H1 (cell line): ENCODE results near the gene ZAR1. TPM values are rescaled to one million over a fixed set of nuclear protein-coding genes. Genes with fewer than 3 reads are reported as not detected.

ENCODE experiments used
- CTCF ChIA-PET: fragments of 300-600 bp; sonication (Branson Sonifier 250); formaldehyde crosslinking; loops from one replicate; lab custom pipeline; 2021; ENCODE audit not compliant: partially characterized antibody; lab: Charles Lee
- POLR2A ChIA-PET: fragments of 300-600 bp; sonication (Branson Sonifier 250); formaldehyde crosslinking; loops from one replicate; lab custom pipeline; 2021; ENCODE audit warnings: inconsistent platforms; ENCODE audit not compliant: partially characterized antibody; lab: Charles Lee
- DNase-seq, 2 experiments: peaks; one replicate each; pipeline versions ENCODE4 v3.0.0 to v3.0.0-alpha.2; 2010 to 2022; ENCODE audit warnings: low spot score in 2 of 2, low read depth in 1 of 2, mixed read lengths in 1 of 2
- FAIRE-seq: peaks from 2 replicates; lab custom pipeline; 2011; peaks lifted over from hg19 to GRCh38; lab: Jason Lieb, UNC
- H2AFZ ChIP-seq: 2 replicates; pipeline ENCODE4 v1.8.1; 2012; ENCODE audit warnings: low read length, inconsistent platforms
- H2AK5ac ChIP-seq: 2 replicates; pipeline ENCODE4 v1.6.1; 2013; ENCODE audit warnings: low read depth, low read length
- H2BK120ac ChIP-seq: replicated peaks from 2 replicates; pipeline ENCODE3; 2013; ENCODE audit warnings: low read depth, low read length, inconsistent platforms
- H2BK12ac ChIP-seq: 2 replicates; pipeline ENCODE4 v1.6.1; 2013; ENCODE audit warnings: low read depth, low read length
- H2BK15ac ChIP-seq: 2 replicates; pipeline ENCODE4 v1.6.1; 2013; ENCODE audit warnings: low read length
- H2BK20ac ChIP-seq: 2 replicates; pipeline ENCODE4 v1.6.1; 2013; ENCODE audit warnings: low read length
- H2BK5ac ChIP-seq: 2 replicates; pipeline ENCODE4 v1.6.1; 2013; ENCODE audit warnings: low read depth, low read length
- H3K14ac ChIP-seq: 2 replicates; pipeline ENCODE4 v1.6.1; 2013; ENCODE audit warnings: inconsistent platforms; ENCODE audit not compliant: insufficient read length
- H3K18ac ChIP-seq: 2 replicates; pipeline ENCODE4 v1.6.1; 2013; ENCODE audit warnings: low read length; ENCODE audit errors: extremely low read depth
- H3K23ac ChIP-seq: 2 replicates; pipeline ENCODE4 v1.6.1; 2013; ENCODE audit warnings: inconsistent platforms; ENCODE audit not compliant: insufficient read length
- H3K23me2 ChIP-seq: 2 replicates; pipeline ENCODE4 v1.6.1; 2013; ENCODE audit warnings: low read depth, low read length
- H3K27ac ChIP-seq: 2 replicates; pipeline ENCODE4 v1.6.1; 2011; ENCODE audit warnings: low read depth, low read length, inconsistent platforms
- H3K27me3 ChIP-seq, 4 experiments: replicated peaks in 1 of 4; 1 replicate in 1 of 4; 2 replicates in 3 of 4; pipeline versions ENCODE4 v1.6.1 to v1.8.1; 2011 to 2013; ENCODE audit warnings: low read length in 3 of 4, mild to moderate bottlenecking in 3 of 4, inconsistent platforms in 2 of 4, mixed read lengths in 2 of 4, moderate library complexity in 1 of 4; ENCODE audit not compliant: control insufficient read depth in 3 of 4, insufficient read depth in 3 of 4; ENCODE audit errors: extremely low read depth in 1 of 4
- H3K36me3 ChIP-seq, 4 experiments: 2 replicates each; pipeline versions ENCODE4 v1.6.1 to v1.8.1; 2011 to 2013; ENCODE audit warnings: mild to moderate bottlenecking in 4 of 4, low read length in 3 of 4, moderate library complexity in 2 of 4, control low read depth in 1 of 4, inconsistent platforms in 1 of 4; ENCODE audit not compliant: insufficient read depth in 4 of 4, control insufficient read depth in 2 of 4
- H3K4ac ChIP-seq: replicated peaks from 2 replicates; pipeline ENCODE3; 2013; ENCODE audit warnings: low read length, low read depth, mixed read lengths, inconsistent platforms; ENCODE audit not compliant: insufficient read length
- H3K4me1 ChIP-seq, 4 experiments: replicated peaks in 1 of 4; 1 replicate in 1 of 4; 2 replicates in 3 of 4; pipeline versions ENCODE4 v1.6.1 to v1.8.1; 2011 to 2013; ENCODE audit warnings: low read length in 3 of 4, inconsistent platforms in 2 of 4, mixed read lengths in 1 of 4; ENCODE audit not compliant: insufficient read depth in 4 of 4, control insufficient read depth in 3 of 4
- H3K4me2 ChIP-seq, 2 experiments: 2 replicates each; pipeline versions ENCODE4 v1.6.1 to v1.8.1; 2011 to 2013; ENCODE audit warnings: low read depth in 2 of 2, low read length in 2 of 2, control low read depth in 1 of 2, inconsistent platforms in 1 of 2, mild to moderate bottlenecking in 1 of 2; ENCODE audit not compliant: insufficient read depth in 1 of 2
- H3K4me3 ChIP-seq, 4 experiments: fragments of 200-600, 300-600 bp in 1 of 4; sonication (generic), shearing (Covaris generic), sonication (Bioruptor Twin) in 1 of 4; 2 replicates each; pipeline versions ENCODE4 v1.5.1 to v1.8.1; 2011 to 2016; ENCODE audit warnings: low read length in 4 of 4, low read depth in 3 of 4, control low read depth in 2 of 4, inconsistent platforms in 2 of 4, mild to moderate bottlenecking in 2 of 4, mixed read lengths in 1 of 4, moderate library complexity in 1 of 4; ENCODE audit not compliant: insufficient read depth in 2 of 4; ENCODE audit errors: extremely low read depth in 1 of 4
- H3K56ac ChIP-seq: replicated peaks from 2 replicates; pipeline ENCODE3; 2013; ENCODE audit warnings: low read depth, mild to moderate bottlenecking, mixed read lengths, low read length, inconsistent platforms; ENCODE audit not compliant: insufficient read length
- H3K79me1 ChIP-seq: 2 replicates; pipeline ENCODE4 v1.6.1; 2013; ENCODE audit warnings: low read depth, low read length, control low read depth
- H3K79me2 ChIP-seq, 2 experiments: 2 replicates each; pipeline versions ENCODE4 v1.6.1 to v1.8.1; 2012 to 2013; ENCODE audit warnings: low read length in 2 of 2, mild to moderate bottlenecking in 2 of 2, inconsistent platforms in 1 of 2; ENCODE audit not compliant: insufficient read depth in 2 of 2, control insufficient read depth in 1 of 2
- H3K9ac ChIP-seq, 4 experiments: replicated peaks in 1 of 4; 1 replicate in 1 of 4; 2 replicates in 3 of 4; pipeline versions ENCODE4 v1.6.1 to v1.8.1; 2011 to 2013; ENCODE audit warnings: low read depth in 3 of 4, low read length in 3 of 4, control low read depth in 2 of 4, mild to moderate bottlenecking in 2 of 4, moderate library complexity in 2 of 4, inconsistent platforms in 1 of 4; ENCODE audit errors: extremely low read depth in 1 of 4
- H3K9me3 ChIP-seq, 2 experiments: 2 replicates each; pipeline versions ENCODE4 v1.6.1 to v1.8.1; 2012 to 2013; ENCODE audit warnings: mild to moderate bottlenecking in 2 of 2, moderate library complexity in 2 of 2, control low read depth in 1 of 2, inconsistent platforms in 1 of 2, low read depth in 1 of 2, low read length in 1 of 2, mixed read lengths in 1 of 2; ENCODE audit not compliant: insufficient read depth in 2 of 2
- H4K20me1 ChIP-seq, 2 experiments: replicated peaks in 1 of 2; 2 replicates each; pipeline versions ENCODE3 to v1.8.1; 2011 to 2013; ENCODE audit warnings: inconsistent platforms in 2 of 2, low read length in 2 of 2, mild to moderate bottlenecking in 1 of 2; ENCODE audit not compliant: insufficient read depth in 2 of 2, control insufficient read depth in 1 of 2
- H4K5ac ChIP-seq: 2 replicates; pipeline ENCODE4 v1.6.1; 2013; ENCODE audit warnings: low read length, low read depth, mixed read lengths, inconsistent platforms; ENCODE audit not compliant: insufficient read length
- H4K8ac ChIP-seq: 2 replicates; pipeline ENCODE4 v1.8.0; 2013; ENCODE audit warnings: mild to moderate bottlenecking, moderate library complexity, low read length, inconsistent platforms; ENCODE audit not compliant: insufficient read depth; ENCODE audit errors: extremely low read depth
- H4K91ac ChIP-seq: replicated peaks from 2 replicates; pipeline ENCODE3; 2013; ENCODE audit warnings: low read length, mixed read lengths, inconsistent platforms; ENCODE audit not compliant: insufficient read length
- ATF3 ChIP-seq: IDR thresholded peaks from 2 replicates; pipeline ENCODE4 v1.6.1; 2011; ENCODE audit warnings: low read depth, mild to moderate bottlenecking, low read length; ENCODE audit not compliant: insufficient read depth
- BCL11A ChIP-seq, 2 experiments: IDR thresholded peaks; one replicate each; pipeline ENCODE4 v1.6.1; 2011; ENCODE audit warnings: low read depth in 2 of 2, low read length in 2 of 2, mild to moderate bottlenecking in 2 of 2
- CEBPB ChIP-seq: IDR thresholded peaks from 2 replicates; pipeline ENCODE4 v1.6.1; 2012; ENCODE audit warnings: low read depth, low read length
- EGR1 ChIP-seq: IDR thresholded peaks from 2 replicates; pipeline ENCODE4 v1.6.1; 2011; ENCODE audit warnings: low read depth, low read length, borderline replicate concordance
- EZH2 ChIP-seq: fragments of 200-600 bp; sonication (generic); IDR thresholded peaks from 2 replicates; pipeline ENCODE4 v1.7.1; 2012; ENCODE audit warnings: low read depth, mild to moderate bottlenecking, moderate library complexity, low read length, inconsistent platforms; ENCODE audit not compliant: severe bottlenecking
- GTF2F1 ChIP-seq: IDR thresholded peaks from 2 replicates; pipeline ENCODE4 v1.6.1; 2012; ENCODE audit warnings: low read depth, low read length, improper control_type of control experiment, borderline replicate concordance
- HDAC2 ChIP-seq, 2 experiments: fragments of 300-600 bp in 1 of 2; sonication (generic) in 1 of 2; IDR thresholded peaks; 2 replicates each; pipeline ENCODE4 v1.6.1; 2011 to 2012; ENCODE audit warnings: low read depth in 2 of 2, low read length in 2 of 2, mild to moderate bottlenecking in 2 of 2, moderate library complexity in 2 of 2, borderline replicate concordance in 1 of 2, inconsistent platforms in 1 of 2
- KDM1A ChIP-seq: fragments of 200-600, 300-600 bp; sonication (generic); IDR thresholded peaks from 2 replicates; pipeline ENCODE4 v1.7.1; 2016; ENCODE audit warnings: mild to moderate bottlenecking, low read length, borderline replicate concordance
- RBBP5 ChIP-seq: IDR thresholded peaks from 2 replicates; pipeline ENCODE4 v1.7.1; 2012; ENCODE audit warnings: low read depth, mild to moderate bottlenecking, inconsistent platforms, low read length, moderate library complexity, borderline replicate concordance
- RNF2 ChIP-seq: fragments of 200-900, 300-1000 bp; sonication (generic); IDR thresholded peaks from 2 replicates; pipeline ENCODE4 v1.7.1; 2016; ENCODE audit warnings: borderline replicate concordance, low read depth, mild to moderate bottlenecking, antibody characterized with exemption, low read length; ENCODE audit not compliant: poor library complexity, severe bottlenecking; ENCODE audit errors: missing control alignments
- SIX5 ChIP-seq: IDR thresholded peaks from 2 replicates; pipeline ENCODE4 v1.6.1; 2011; ENCODE audit warnings: mild to moderate bottlenecking, low read depth, low read length
- TAF1 ChIP-seq: IDR thresholded peaks from 2 replicates; pipeline ENCODE4 v1.6.1; 2011; ENCODE audit warnings: mild to moderate bottlenecking, low read depth, low read length
- TBP ChIP-seq: IDR thresholded peaks from 2 replicates; pipeline ENCODE4 v1.6.1; 2011; ENCODE audit warnings: low read depth, low read length, improper control_type of control experiment
- WGBS, 2 experiments: shearing (Covaris generic) in 1 of 2; methylation state at CpG; one replicate each; pipeline versions ENCODE4 v1.1.6 to v1.1.7; 2013 to 2015; ENCODE audit warnings: low lambda C conversion rate in 2 of 2, mixed read lengths in 2 of 2, inconsistent platforms in 1 of 2, low coverage in 1 of 2, missing lambda C conversion rate in 1 of 2; ENCODE audit not compliant: insufficient replicate concordance in 2 of 2, insufficient coverage in 1 of 2, insufficient read length in 1 of 2; ENCODE audit errors: extremely low coverage in 1 of 2, missing lambda C conversion rate in 1 of 2; 5-methylcytosine and 5-hydroxymethylcytosine counted together
- polyA plus RNA-seq, 7 experiments: library from polyadenylated mRNA; depleted of rRNA in 3 of 7; stranded (reverse) in 5 of 7; unstranded in 2 of 7; fragments of >200 nt in 5 of 7; fragments of 200-250 nt in 2 of 7; gene quantifications; 1 replicate in 5 of 7; 2 replicates in 1 of 7; 4 replicates in 1 of 7; pipeline versions ENCODE4 v1.2.1 to v1.2.3, GENCODE V29; 2011 to 2013; ENCODE audit warnings: missing spikeins in 2 of 7, mixed read lengths in 2 of 7
- total RNA-seq: library from RNA; stranded (reverse); fragmentation: NEBNext Ultra II Directional; extraction: Animal tissue kit (Norgen Biotek cat#: 25700); gene quantifications from 2 replicates; pipeline ENCODE4 v1.2.1, GENCODE V29; 2021

ZAR1 gene
- total and polyA plus RNA-seq, 2 of the 8 experiments (the other 6 are each of a cell fraction or from before 2014, with no cell fraction given): 0.33 to 0.78 TPM

- Histone ChIP-seq H2BK20ac (no peak overlapping the region), H4K5ac (no peak overlapping the region), H3K9me3 (no peaks in the 10 kb centered on the region), H3K27ac (no peak overlapping the region), H3K18ac (no peak overlapping the region), H2AK5ac (no peak overlapping the region), H3K79me1 (no peaks in the 10 kb centered on the region), H3K56ac (no peak overlapping the region), H3K14ac (no peak overlapping the region), H3K79me2 (no peaks in the 10 kb centered on the region), H2BK15ac (no peak overlapping the region), H3K23me2 (no peaks in the 10 kb centered on the region), H2BK12ac (no peak overlapping the region), H3K4me1 (no peaks in the 10 kb centered on the region), H4K20me1 (no peaks in the 10 kb centered on the region), H3K36me3 (peaks cover 0 to 11% (median 7%) of the 10 kb centered on the region in 4 experiments; a peak in 5 of 8 replicates), H3K23ac (no peak overlapping the region), H2BK120ac (no peak overlapping the region), H4K91ac (no peak overlapping the region), H3K4me2 (no peak overlapping the region), H3K9ac (no peak overlapping the region), H3K4ac (no peak overlapping the region), H3K27me3 (no peaks in the 10 kb centered on the region), H3K4me3 (no peak overlapping the region), H4K8ac (no peak overlapping the region), H2AFZ (no peak overlapping the region), H2BK5ac (no peak overlapping the region)
- 100% methylated on average over 1 of the region's 1 CpG; no CpG with 5 or more reads in 1 of the 2 experiments for WGBS, 2 experiments
- FAIRE-seq (no peak), DNase-seq (no peak)
- CTCF ChIA-PET: interaction anchor here (0.8 kb wide), 1 partner anchor 177 kb away, joined by 3 read pairs; no protein-coding TSS in a partner anchor
- POLR2A ChIA-PET: no interaction called here
- no peak for TF ChIP-seq RNF2
- TF ChIP-seq GTF2F1: no peak
- TF ChIP-seq BCL11A (IDR thresholded peaks at IDR 0.05; ENCODE audit: low read depth in 2 of 2, low read length in 2 of 2): no peak
- TF ChIP-seq HDAC2 (IDR thresholded peaks at IDR 0.05; ENCODE audit: borderline replicate concordance in 1 of 2, low read depth in 2 of 2, low read length in 2 of 2): no peak
- no peak for TF ChIP-seq RBBP5
- TF ChIP-seq CEBPB: no peak
- no peak for TF ChIP-seq EZH2
- TF ChIP-seq TAF1: no peak
- no peak for TF ChIP-seq TBP
- TF ChIP-seq KDM1A: no peak
- no peak for TF ChIP-seq EGR1
- no peak for TF ChIP-seq SIX5
- TF ChIP-seq ATF3: no peak
Observed at GRCh38 chr4:48504352-48504751, 14.3 kb downstream of the ZAR1 start.
